GM18907 (cell line): Measurements from ENCODE around the gene NDFIP2.
"Not testable (repeated sequence)": the region's sequence is repeated elsewhere in the genome, so short reads cannot be mapped to it uniquely, and the experiment has no call there.

Experiments used
- ATAC-seq: cut with Tn5 transposase; IDR thresholded peaks from one replicate; pipeline ENCODE4 v1.9.1; 2021; ENCODE audit warnings: mild to moderate bottlenecking, moderate library complexity; ENCODE audit not compliant: unreplicated experiment

NDFIP2 gene

DNA sequence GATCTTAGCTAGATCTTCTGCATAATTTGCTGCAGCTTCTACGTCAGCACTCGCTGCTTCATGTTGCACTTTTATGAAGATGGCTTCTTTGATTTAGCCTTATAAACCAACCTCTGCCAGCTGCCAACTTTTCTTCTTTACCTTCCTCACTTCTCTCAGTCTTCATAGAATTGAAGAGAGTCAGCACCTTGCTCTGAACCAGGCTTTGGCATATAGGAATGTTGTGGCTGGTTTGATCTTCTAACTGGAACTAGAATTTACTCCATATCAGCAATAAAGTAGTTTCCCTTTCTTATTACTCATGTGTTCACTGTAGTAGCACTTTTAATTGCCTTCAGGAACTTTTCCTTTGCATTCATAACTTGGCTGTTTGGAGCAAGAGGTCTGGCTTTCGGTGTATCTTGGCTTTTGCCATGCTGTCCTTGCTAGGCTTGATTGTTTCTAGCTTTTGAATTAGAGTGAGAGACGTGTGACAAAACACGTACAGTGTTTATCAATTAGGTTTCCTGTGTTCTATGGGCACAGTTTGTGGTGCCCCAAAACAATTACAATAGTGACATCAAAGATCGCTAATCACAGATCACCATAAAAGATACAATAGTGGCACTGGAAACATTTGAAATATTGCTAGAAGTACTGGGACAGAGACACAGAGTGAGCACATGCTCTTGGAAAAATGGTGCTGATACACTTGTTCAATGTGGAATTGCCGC is 50.7 kb downstream of the NDFIP2 start:
- no peak for ATAC-seq

DNA sequence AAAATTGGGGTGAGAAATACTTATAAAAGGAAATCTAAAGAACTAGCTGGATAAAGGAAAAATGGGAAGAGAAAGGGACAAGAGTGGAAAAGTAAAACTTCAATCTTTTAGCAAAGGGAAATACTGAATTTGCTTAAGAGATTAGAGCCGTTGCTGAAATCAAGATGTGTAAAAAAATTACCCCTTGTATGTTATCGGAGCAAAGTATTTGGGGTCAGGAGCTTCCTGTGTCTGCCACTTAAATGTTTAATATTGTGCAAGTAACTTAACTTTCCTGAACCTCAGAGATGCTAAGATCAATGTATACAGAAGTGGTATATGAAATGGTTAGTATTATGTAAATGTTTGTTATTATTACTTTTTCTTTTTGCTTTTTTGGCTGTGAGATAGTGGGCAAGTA is 51.6 kb downstream of the NDFIP2 start:
- no peak for ATAC-seq

DNA sequence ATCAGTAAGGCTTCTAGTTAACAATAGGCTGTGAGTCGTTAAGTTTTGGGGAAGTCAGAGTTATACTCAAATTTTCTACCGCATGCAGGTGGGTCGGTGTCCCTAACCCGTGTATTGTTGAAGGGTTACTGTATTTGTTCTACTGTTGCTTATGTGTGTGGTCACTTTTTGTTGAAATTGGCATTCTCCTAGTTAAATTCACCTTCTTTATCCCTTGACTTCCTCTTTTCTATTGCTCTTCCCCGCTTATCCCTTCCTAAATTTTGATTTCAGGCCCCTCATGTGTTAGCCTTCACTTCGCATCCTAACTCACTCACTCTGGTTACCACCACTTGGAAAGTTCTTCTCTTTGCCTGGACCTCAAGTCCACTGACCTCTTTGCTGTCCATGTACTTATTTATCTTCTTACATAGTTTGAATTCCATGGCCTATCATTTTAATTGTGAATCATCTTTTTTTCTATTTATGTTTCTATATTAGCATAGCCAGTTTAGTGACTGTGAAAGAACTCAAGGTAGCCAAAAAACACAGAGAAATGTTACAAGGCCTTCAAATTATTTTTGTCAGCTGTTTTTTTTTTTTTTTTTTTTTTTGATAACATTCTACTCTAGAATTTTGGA is 52.9 kb downstream of the NDFIP2 start:
- no peak for ATAC-seq

GRCh38 chr13:79534596-79534995 is 53.6 kb downstream of the NDFIP2 start:
- ATAC-seq, result no peak

- no peak for ATAC-seq
Measured at GRCh38 chr13:79538757-79539156, 57.8 kb downstream of the NDFIP2 start.

DNA sequence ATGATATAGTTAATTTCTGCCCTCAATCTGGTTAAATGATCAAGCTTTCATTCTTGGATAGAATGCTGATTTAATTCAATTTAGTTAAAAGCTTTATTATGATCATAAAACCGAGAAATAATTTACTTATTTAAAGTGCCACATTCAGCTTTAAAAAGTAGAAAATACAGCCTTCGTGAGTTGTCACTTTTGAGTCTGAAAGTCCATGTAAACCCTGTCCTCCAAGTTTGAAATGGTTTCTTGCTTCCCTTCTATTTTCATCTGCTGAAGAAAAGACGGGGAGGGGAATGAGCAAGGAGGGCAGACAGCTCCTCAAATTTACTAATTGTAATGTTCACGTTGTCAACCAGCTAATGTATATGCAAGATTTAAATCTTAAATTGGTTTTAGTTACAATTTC is 59.5 kb downstream of the NDFIP2 start:
- no peak for ATAC-seq

DNA sequence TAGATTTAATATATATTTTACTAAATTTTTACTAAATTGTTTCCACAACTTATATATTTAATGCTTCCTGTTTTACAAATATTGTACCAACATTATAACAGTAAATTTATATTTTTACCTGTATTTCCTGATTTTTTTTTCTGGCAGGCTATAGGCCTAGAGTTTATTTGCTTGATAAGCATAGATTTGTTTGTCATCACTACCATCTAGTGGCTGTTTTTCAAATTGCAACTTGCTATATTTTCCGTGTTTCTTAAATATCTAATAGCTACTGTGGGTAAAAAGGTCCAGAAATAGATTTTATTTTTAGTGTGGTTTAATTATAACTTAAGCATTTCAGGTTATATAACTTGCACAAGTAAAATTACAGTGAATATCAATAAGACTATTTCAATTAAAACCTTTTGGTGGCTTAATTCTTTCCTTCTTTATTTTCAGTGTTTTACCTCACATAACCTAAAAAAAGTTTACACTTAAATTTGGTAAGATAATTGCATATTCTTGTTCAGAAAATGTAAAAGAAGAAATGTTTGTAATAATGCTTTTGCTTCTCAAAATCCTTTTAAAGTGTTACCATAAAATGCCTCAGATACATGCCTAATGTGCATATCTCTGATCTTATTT is 60.6 kb downstream of the NDFIP2 start:
- peak; percentile 62 for ATAC-seq

- ATAC-seq, result no peak
Measured at GRCh38 chr13:79543883-79544282, 62.9 kb downstream of the NDFIP2 start.

DNA sequence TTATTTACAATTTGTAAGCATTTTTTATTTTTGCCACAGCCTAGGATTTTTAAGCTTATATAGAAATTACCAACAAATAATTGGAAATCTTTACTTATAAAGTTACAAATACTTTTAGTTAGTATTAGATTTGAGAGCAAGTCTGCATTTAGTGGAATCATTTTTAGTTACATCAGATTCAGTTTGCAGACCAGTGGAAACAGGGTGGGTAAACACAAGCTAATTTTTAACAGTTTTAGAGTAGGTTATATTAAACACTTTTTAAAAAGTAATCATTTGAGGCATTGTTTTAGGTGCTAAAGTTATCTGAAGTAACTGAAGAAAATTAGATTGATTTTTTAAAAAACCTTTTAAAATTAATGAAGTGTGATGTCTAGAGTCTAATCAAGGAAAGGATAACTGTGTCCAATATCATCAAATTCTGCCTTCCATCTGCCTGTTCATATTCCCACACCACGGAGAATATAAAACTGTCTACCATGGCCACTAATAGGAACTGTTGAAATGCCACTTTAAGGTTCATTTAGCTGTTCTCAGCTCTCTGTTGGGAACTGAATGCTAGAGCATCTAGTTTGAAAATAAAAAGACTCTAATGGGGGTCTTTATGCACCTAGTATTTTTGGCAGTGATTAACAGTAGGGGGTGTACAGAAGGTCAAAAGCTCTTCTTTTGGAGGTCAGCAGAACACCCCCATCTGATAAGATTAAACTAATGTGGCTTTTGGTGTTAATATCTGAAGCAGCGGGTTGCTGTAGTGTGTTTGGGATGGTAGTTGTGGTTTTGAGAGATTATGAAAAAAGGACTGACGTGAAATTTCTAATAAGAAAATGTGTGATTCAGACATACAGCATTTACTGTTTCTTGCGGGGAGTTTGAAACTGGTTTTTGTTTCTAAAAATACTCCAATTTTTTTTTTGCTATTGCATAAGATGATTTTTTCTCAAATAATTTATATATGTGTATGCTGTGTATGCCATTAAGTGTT is 66.5 kb downstream of the NDFIP2 start:
- no peak for ATAC-seq

DNA sequence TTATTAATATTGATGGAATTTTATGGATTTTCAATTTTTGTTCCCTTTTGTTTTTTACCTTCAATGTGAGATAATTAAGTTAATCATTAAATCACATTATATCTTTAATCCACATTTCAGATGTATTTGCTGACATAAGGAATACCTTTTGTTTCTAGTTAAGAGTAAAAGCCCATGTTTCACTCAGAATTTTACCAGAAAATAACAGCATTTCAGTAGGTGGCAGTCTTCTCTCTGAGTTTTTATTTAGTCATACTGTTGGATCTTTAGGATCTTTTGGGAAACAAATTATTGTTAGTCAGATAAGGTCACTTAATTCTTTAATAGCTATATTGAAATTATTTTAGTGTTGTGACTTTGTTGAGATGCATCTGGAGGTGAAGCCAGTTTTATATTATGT is 67.9 kb downstream of the NDFIP2 start:
- no peak for ATAC-seq

DNA sequence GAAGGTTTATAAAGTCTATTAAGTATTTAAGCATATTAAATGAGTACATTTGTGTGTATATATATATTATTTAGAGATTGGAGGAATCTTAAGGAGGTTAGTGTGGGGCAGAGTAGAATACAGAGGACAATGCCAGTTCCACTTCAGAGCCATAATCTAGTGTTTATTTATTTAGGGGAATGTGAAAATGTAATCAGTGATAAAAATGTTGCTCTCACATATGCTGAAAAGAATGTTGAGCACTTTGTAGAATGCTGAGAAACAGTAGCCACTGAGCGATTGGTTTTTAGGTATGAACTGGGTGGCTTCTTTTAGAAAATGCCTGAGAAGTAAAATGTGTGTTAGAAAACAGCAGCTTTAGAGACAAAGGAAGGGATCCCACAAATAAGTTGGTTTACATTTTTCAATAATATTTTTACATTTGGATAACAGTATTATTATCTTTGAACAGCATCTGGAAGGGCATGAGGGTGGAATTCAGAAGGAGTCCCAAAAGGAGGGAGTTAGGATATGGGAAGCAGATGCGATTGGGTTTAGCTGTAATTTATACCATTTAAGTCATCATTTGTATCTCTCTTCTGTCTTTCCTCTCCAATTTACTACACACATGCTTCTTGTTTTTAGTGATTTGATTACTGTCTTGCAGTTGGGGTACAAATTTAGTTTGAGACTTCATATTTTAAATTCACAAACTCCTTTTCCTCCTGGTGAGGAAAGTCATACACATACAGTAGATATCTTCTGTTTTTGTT is 68.6 kb downstream of the NDFIP2 start:
- ATAC-seq, result no peak

- no peak for ATAC-seq
Measured at GRCh38 chr13:79557666-79558065, 76.7 kb downstream of the NDFIP2 start.

DNA sequence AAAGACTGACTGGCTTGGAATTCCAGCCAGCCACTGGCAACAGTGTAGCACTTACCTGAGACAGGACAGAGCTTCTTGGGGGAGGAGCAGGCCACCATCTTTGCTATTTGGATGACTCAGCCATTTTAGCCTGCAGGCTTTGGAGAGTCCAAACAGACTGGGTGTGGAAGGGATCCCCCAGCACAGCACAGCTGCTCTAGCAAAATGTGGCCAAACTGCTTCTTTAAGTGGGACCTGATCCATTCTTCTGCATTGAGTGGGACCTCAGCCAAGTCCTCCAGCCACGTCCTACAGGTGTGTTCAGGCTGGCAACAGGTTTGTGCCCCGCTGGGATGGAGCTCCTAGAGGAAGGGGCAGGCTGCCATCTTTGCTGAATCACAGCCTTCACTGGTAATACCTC is 80.0 kb downstream of the NDFIP2 start:
- ATAC-seq, result no peak

GRCh38 chr13:79562557-79562956 is 81.6 kb downstream of the NDFIP2 start:
- ATAC-seq, result no peak

DNA sequence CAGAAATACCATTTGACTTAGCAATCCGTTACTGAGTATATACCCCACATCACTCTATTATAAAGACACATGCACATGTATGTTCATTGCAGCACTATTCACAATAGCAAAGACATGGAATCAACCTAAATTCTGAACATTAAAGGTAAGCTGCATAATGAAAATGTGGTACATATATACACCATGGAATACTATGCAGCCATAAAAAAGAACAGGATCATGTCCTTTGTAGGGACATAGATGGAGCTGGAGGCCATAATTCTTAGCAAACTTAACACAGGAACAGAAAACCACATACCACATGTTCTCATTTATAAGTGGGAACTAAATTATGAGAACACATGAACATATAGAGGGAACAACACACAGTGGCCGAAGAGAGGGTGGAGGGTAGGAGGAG is 85.2 kb downstream of the NDFIP2 start:
- no peak for ATAC-seq

DNA sequence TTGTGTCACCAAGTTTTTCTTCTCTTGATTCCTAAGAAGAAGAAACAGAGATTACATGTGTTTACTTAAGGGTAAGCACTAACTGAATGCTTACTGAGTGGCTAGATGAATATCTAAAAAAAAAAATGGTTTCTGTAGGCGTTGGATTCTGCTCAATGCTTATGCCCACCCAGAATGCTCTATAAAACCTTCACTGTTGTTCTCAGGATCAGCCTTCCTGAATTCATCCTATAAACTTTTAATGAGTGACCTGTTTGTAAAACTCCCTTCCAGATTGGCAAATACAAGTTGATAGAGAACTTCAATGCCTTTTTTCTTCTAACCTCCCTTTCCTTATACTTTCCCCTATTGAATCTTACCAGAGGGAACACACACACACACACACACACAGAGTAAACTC is 90.2 kb downstream of the NDFIP2 start:
- ATAC-seq, result no peak

GRCh38 chr13:79573892-79574291 is 92.9 kb downstream of the NDFIP2 start:
- not testable (repeated sequence) for ATAC-seq

DNA sequence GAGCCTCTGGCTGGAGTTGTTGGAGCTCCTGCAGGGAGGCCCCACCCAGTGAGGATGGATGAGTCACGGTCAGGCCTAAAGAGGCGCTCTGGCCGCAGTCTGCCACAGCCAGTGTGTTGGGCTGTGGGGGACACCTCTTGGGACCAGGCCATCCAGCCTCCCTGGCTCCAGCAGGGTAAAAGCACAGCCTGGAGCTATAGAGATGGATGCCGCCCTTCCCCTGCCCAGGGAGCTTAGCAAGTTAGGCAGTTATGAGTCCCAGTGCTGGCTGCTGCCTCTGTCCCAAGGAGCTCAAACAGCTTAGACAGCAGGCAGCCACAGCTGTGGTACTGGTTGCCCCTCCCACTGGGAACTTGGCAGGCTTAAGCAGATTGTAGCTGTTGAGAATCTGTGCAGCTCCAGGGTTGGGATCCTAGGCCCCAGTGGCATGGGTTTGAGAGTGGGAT is 100.9 kb downstream of the NDFIP2 start:
- ATAC-seq, result no peak

DNA sequence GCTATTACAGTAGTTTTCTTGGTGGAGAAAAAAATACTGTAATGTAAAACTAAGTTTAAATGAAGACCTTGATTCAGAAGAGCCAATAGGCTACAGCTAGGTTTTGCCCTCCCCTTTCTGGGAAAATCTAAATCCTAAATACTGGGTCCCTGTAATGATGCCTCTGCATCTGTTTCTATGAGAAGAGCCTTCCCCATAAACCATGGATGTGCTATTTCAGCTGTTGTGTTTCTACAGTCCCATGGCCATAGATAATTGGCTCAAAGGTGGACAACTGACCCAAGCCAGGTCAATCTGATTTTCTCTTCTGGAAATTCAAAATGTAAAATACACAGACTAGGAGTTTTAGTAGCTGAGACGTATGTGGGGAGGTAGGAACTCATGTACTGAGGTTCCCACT is 101.9 kb downstream of the NDFIP2 start:
- ATAC-seq, result no peak

DNA sequence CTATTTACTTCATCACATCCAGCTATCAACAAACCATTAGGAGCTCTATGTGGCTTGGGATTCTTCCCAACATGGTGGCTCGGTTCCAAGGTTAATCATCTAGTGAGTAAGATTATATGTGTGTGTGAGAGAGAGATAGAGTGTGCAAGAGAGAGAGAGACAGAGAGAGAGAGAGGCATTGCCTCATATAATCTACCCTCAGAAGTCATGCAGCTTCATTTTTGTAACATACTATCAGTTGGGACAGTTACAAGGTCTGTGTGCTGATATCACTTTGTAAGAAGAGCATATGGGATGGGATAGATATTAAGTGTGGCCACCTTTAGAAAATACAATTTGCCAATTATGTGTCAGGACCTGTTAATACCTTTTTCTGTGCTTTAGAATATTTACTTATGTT is 104.1 kb downstream of the NDFIP2 start:
- ATAC-seq, result no peak
